Cardiac atrium fibroblast (primary cell): ENCODE measurements around the gene PTX4. TPM values are rescaled to one million over a fixed set of nuclear protein-coding genes. Genes with fewer than 3 reads are reported as not detected.

Experiments
- total RNA-seq: library from RNA; depleted of rRNA; stranded (reverse); fragments of >200 nt; gene quantifications from 2 replicates; pipeline ENCODE4 v1.2.3, GENCODE V29; 2015

The PTX4 gene
- total RNA-seq = not detected in 2 replicates

GRCh38 chr16:1488619-1489018 is at the start of gene PTX4:
TSS of gene PTX4 (minus strand) at chr16:1488944. CDS start at chr16:1488909, 35 bp downstream.

GRCh38 chr16:1533443-1533951 is 44.8 kb upstream of the PTX4 start, which contains the start of gene TMEM204:
TSS of gene TMEM204 (plus strand) at chr16:1533666. CDS start at chr16:1534276, 610 bp downstream.

GRCh38 chr16:1492923-1493745 is 4.4 kb upstream of the PTX4 start, which contains the start of gene TELO2:
TSS of gene TELO2 (plus strand) at chr16:1493360. CDS start at chr16:1494282, 922 bp downstream.

DNA sequence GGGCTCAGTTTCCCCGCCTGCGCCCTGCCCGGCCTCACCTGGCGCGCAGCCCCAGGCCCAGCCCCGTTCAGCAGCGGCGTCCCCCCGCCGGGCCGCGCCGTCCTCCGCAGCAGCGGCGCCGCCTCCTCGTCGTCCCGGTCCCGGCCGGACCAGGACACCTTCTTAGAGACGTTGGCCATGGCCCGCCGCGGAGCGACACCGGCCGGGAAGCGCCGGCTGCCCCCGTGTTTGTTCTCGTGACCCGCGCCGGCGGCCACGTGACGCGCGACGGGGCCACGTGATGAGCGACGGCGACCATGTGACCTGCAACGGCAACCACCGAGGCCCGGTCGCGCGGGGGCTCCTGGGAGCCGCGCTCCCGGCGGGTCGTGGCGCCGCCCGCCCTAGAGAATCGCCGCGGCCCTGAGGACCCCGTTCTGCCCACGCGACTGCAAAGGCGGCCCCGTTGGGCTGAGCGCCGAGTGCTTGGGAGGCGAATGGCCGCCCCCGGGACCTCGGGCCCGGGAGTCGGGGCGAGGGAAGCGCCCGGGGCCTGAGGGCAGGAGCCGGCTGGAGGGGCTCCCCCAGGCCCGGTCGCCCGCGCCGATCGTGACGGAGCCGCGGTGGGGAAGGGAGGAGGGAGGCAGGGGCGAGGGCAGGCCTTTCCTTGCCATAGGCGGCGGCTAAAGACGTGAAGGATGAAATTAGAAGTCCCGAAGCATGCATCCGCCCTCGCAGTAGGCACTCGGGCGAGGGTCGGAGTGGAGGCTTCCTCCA is 13.8 kb downstream of the PTX4 start, which contains the start of gene CLCN7:
TSS of gene CLCN7 (minus strand) at position 233 of the 756 bp plus-strand sequence. CDS start at position 179, 54 bp downstream.

DNA sequence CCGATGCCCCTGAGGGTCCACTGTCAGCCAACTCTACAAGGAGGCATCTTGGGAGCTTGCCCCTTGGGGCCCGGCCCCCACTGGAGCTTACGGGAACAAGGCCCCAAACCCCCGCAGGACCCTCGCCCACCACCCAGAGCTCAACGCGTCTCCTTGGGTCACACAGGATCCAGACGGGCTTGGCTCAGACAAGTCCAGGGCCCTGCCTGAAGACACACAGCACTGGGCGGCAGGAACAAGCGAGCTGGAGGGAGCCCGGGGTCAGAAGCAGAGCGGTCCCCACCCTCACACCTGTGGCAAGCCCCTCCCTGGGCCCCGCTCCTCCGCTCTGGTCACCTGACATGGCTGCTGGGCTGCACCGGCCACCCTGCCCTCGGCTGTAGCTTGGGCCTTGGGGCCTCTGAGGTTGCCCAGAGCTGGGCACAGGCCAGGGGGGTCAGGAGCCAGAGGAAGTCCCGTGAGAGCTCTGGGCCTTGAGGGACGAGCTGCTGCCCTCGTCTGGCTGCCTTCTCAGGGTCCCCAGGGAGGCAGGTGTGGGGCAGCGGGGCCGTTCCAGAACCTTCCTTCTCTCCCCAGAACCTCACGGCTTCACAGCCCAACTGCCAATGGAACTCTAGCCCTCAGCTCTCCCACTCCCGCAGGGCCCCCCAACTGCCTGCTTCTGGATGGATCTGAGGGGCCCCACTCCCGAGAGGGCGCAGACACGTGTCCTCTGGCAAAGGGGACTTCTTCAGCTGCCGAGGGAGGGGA is 44.6 kb downstream of the PTX4 start, which contains the start of gene CCDC154:
TSS of gene CCDC154 (minus strand) at position 577 of the 750 bp plus-strand sequence. CDS start at position 343, 234 bp downstream.

Other genes starting within 250 kb of the PTX4 start
- gene TPSAB1, start 248.2 kb downstream of the PTX4 start, total RNA-seq = not detected in 2 replicates
- not detected in 2 replicates for gene TPSD1, start 232.9 kb downstream of the PTX4 start, total RNA-seq
- 38.5 and 48.8 TPM in 2 replicates for gene UBE2I, start 179.3 kb downstream of the PTX4 start, total RNA-seq
- gene BAIAP3, start 155.3 kb downstream of the PTX4 start, total RNA-seq = 1.8 and 4.7 TPM in 2 replicates
- 63.0 and 88.6 TPM in 2 replicates for gene TSR3, start 137.1 kb downstream of the PTX4 start, total RNA-seq
- 67.3 and 73.7 TPM in 2 replicates for gene GNPTG, start 137.0 kb downstream of the PTX4 start, total RNA-seq
- gene UNKL, start 74.2 kb downstream of the PTX4 start, total RNA-seq = 23.3 and 27.6 TPM in 2 replicates
- gene UQCC4, start 68.2 kb downstream of the PTX4 start, total RNA-seq = 15.2 and 18.0 TPM in 2 replicates
- not detected in 2 replicates for gene PERCC1, start 57.9 kb downstream of the PTX4 start, total RNA-seq
- not detected in 2 replicates for gene CCDC154, start 44.4 kb downstream of the PTX4 start, total RNA-seq
- gene CLCN7, start 13.9 kb downstream of the PTX4 start, total RNA-seq = 33.6 and 39.5 TPM in 2 replicates
- gene TELO2, start 4.4 kb upstream of the PTX4 start, total RNA-seq = 6.3 and 13.9 TPM in 2 replicates
- gene TMEM204, start 44.7 kb upstream of the PTX4 start, total RNA-seq = 28.8 and 34.3 TPM in 2 replicates
- 9.4 and 12.0 TPM in 2 replicates for gene IFT140, start 123.1 kb upstream of the PTX4 start, total RNA-seq
- 6.7 and 11.2 TPM in 2 replicates for gene CRAMP1, start 123.4 kb upstream of the PTX4 start, total RNA-seq
- gene JPT2, start 189.3 kb upstream of the PTX4 start, total RNA-seq = 35.2 and 51.1 TPM in 2 replicates
- gene MAPK8IP3, start 217.3 kb upstream of the PTX4 start, total RNA-seq = 18.5 and 31.4 TPM in 2 replicates